Activated B cell treated with CpG ODN at 0.5 μM for 24 hours (primary cell): ENCODE data around the gene ASTL. TPM values are rescaled to one million over a fixed set of nuclear protein-coding genes. Genes with fewer than 3 reads are reported as not detected.
A peak's percentile ranks its signal among the peaks of the same experiment; 100 is the strongest.

Experiments used
- ATAC-seq: fragments of 200-7000 bp; cut with Tn5 transposase; one replicate; pipeline ENCODE4 v1.10.0; 2021; ENCODE audit warnings: low read depth, mild to moderate bottlenecking, moderate library complexity
- CTCF ChIA-PET: fragments of 350-600 bp; sonication (Branson Sonifier 250); formaldehyde crosslinking; loops from one replicate; lab custom pipeline; 2021; ENCODE audit warnings: antibody characterized with exemption; lab: Charles Lee
- POLR2A ChIA-PET: fragments of 350-600 bp; sonication (Branson Sonifier 250); formaldehyde crosslinking; loops from one replicate; lab custom pipeline; 2021; ENCODE audit warnings: antibody characterized with exemption; lab: Charles Lee
- DNase-seq: peaks from one replicate; pipeline ENCODE4 v3.0.0; 2022
- H3K27ac Mint-ChIP-seq: one replicate; pipeline ENCODE4 v1.8.0; 2020; ENCODE audit warnings: mixed read lengths
- H3K27me3 Mint-ChIP-seq: one replicate; pipeline ENCODE4 v1.8.0; 2021; ENCODE audit warnings: mixed read lengths
- H3K36me3 Mint-ChIP-seq: one replicate; pipeline ENCODE4 v1.8.0; 2021; ENCODE audit warnings: low read depth, mixed read lengths
- H3K4me1 Mint-ChIP-seq: one replicate; pipeline ENCODE4 v1.8.0; 2021; ENCODE audit warnings: mixed read lengths
- H3K4me3 Mint-ChIP-seq: one replicate; pipeline ENCODE4 v1.8.0; 2020; ENCODE audit warnings: mild to moderate bottlenecking, mixed read lengths
- H3K9me3 Mint-ChIP-seq: one replicate; pipeline ENCODE4 v1.8.0; 2020; ENCODE audit warnings: mixed read lengths
- intact Hi-C: fragments of 100-400 bp; cut with micrococcal nuclease; formaldehyde crosslinking; loops from one replicate; pipeline ENCODE4 v1.15.1; 2024
- total RNA-seq: library from RNA; stranded (reverse); gene quantifications from 2 replicates; pipeline ENCODE4 v1.2.3, GENCODE V29; 2022
- TF ChIP-seq, protein P1 (sequence below): fragments of 200-600 bp; IDR thresholded peaks from one replicate; pipeline ENCODE4 v1.8.0; 2022; ENCODE audit warnings: antibody characterized with exemption, mild to moderate bottlenecking

Gene ASTL
- total RNA-seq, 1 donor from 2014 or later: 1.6 TPM

DNA sequence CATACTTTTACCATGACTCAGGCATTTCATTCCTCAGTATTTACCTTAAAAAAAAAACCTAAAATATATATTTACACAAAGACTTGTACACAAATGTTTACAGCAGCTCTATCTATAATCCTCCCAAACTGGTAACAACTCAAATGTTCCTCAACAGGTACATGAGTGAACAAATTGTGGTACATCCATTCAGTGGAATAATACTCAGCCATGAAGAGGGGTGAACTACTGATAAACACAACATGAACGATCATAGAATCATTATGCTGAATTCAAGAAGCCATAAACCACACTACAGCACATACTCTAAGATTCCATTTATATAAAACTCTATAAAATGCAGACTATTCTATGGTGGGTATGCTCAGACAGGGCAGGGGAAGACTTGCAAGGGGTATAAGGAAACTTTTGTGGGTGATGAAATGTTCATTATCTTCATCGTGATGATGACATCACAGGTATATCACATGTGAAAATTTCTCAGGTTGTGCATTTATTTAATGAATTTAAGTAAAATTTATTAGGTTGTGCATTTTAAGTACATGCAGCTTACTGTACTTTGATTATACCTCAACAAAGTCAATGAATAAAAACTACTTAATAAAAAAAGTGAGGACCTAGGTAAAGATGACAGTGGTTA lies 31.7 kb upstream of the ASTL start:
- no peak overlapping the region for H3K27ac Mint-ChIP-seq
- DNase-seq (no peak), ATAC-seq (no peak)
- CTCF ChIA-PET: no interaction called here
- TF ChIP-seq, protein P1, sequence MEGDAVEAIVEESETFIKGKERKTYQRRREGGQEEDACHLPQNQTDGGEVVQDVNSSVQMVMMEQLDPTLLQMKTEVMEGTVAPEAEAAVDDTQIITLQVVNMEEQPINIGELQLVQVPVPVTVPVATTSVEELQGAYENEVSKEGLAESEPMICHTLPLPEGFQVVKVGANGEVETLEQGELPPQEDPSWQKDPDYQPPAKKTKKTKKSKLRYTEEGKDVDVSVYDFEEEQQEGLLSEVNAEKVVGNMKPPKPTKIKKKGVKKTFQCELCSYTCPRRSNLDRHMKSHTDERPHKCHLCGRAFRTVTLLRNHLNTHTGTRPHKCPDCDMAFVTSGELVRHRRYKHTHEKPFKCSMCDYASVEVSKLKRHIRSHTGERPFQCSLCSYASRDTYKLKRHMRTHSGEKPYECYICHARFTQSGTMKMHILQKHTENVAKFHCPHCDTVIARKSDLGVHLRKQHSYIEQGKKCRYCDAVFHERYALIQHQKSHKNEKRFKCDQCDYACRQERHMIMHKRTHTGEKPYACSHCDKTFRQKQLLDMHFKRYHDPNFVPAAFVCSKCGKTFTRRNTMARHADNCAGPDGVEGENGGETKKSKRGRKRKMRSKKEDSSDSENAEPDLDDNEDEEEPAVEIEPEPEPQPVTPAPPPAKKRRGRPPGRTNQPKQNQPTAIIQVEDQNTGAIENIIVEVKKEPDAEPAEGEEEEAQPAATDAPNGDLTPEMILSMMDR: no peak
- H3K36me3 Mint-ChIP-seq: no peaks in the 10 kb centered on the region
- POLR2A ChIA-PET: interaction anchor here (14.8 kb wide), 1 partner anchor 26 kb away, joined by 534 read pairs; the partner anchor contains the start of genes ASTL and DUSP2
- intact Hi-C loops: loop anchor here (10.0 kb wide), 2 partner anchors 145 to 175 kb away; partner anchors contain the start of gene ANKRD36C
- H3K27me3 Mint-ChIP-seq: no peaks in the 10 kb centered on the region
- no peak overlapping the region for H3K4me3 Mint-ChIP-seq
- peaks cover 32% of the 10 kb centered on the region for H3K4me1 Mint-ChIP-seq
- H3K9me3 Mint-ChIP-seq: no peaks in the 10 kb centered on the region

DNA sequence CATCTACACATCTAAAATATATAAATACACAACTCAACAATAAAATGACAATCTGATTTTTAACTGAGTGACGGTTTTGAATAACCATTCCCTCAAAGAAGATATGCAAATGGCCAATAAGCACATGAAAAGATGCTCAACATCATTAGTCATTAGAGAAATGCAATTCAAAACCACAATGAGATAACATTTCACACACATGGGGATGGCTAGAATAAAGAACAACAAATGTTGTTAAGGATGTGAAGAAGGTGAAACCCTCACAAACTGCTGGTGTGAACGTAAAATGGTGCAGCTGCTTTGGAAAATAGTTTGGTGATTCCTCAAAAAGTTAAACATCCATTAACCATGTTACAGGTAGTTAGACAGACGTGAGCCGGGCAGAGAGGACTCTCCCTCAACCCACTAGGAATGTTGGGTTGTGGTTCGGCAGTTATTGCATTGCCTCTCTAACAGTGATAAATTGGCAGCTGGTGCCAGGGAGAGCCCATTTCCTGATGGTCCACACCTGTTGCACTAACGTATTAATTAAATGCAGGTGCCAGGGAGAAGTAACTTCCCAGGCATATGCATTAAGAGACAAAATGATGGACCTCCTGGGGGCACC lies 29.2 kb upstream of the ASTL start:
- Mint-ChIP-seq H3K4me3 (no peak overlapping the region), H3K27ac (no peak overlapping the region), H3K9me3 (no peaks in the 10 kb centered on the region), H3K36me3 (no peaks in the 10 kb centered on the region), H3K4me1 (peaks cover 40% of the 10 kb centered on the region), H3K27me3 (no peaks in the 10 kb centered on the region)
- no peak for DNase-seq
- ChIA-PET CTCF (interaction anchor here (1.7 kb wide), 1 partner anchor 29 kb away, joined by 7 read pairs; the partner anchor contains the start of gene ASTL), POLR2A (interaction anchor here (1.0 to 14.8 kb wide), 2 partner anchors 24 to 66 kb away, joined by 5 to 534 read pairs; partner anchors contain the start of genes ASTL and DUSP2)
- intact Hi-C loops: no loop called here
- TF ChIP-seq, protein P1: no peak
- no peak for ATAC-seq

DNA sequence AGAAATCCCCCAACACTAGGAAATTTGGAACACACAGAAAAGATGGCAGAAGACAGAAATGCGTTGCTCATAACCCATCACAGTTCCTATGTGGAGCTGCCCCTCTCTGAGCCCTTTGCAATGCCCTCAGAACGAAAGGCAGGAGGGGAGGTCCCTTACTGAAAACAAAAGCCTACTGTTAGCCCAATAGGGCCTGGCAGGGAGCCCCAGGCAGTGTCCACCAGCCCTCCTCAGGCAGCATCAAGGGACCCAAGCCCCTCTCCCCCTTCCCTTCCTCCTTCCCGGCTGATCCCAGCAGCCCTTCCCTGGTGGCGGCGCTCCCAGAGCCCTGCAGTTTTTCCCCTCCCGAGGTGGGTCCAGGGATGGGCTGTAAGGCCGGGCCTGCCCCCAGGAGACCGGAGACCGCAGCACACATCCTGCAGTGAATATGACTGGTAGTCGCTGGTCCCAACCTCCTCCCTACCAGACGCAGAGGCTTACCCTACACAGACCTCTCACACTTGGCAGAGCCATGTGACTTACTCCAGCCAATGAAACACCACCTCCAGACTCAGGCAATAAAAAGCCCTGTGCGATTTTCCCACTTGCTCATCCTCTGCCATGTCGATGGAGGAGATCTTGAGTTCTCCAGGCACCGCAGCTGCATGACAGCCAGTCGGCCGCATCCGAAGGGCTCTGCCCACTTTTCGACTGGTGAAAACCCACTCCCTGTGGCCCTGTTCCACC lies 26.3 kb upstream of the ASTL start:
- POLR2A ChIA-PET: interaction anchor here (1.6 to 14.8 kb wide), 3 partner anchors 10 to 44 kb away, joined by 9 to 534 read pairs (median 17); partner anchors contain the start of genes ASTL, DUSP2 and STARD7
- Mint-ChIP-seq H3K9me3 (no peaks in the 10 kb centered on the region), H3K27me3 (no peaks in the 10 kb centered on the region), H3K4me3 (peak overlapping the region; percentile 65), H3K27ac (peak overlapping the region; percentile 95), H3K36me3 (no peaks in the 10 kb centered on the region), H3K4me1 (peaks cover 55% of the 10 kb centered on the region)
- peak; percentile 43 for DNase-seq
- ATAC-seq: peak; percentile 73
- intact Hi-C loops: loop anchor here (1.0 kb wide), 2 partner anchors 10 to 18 kb away; no protein-coding TSS in a partner anchor
- TF ChIP-seq, protein P1: no peak
- CTCF ChIA-PET: interaction anchor here (1.0 to 2.7 kb wide), 5 partner anchors 10 to 69 kb away, joined by 3 to 22 read pairs (median 13); partner anchors contain the start of genes ASTL and DUSP2

DNA sequence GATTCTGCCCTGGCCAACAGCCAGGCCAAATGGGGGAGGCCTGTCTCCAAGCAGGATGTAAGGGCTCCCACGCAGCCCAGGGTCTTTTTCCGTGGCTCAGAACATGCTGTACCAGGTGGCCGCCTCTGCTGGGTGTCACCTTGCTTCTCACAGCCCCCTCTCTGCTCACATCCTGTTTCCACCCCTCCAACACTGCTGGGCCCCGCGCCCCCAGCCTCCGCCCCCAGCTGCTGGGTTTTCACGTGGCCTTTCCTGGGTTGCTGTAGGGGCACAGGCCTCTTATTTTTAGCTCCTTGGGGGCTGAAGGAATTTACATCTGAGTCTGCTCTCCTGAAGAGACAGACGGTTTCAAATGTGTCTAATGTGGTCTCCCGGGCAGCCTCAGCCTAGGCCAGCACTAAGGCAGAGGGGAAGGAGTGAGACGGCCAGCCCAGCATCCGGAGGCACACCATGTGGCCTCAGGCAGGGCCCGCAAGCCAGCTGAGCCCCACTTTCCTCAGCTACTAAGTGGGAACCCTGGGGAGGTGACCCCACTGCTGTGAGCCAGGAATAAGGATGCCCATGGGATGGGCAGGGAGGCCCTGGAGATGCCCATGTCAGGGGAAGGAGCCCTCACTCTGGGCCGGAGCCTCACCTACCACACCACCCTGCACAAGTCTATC lies 25.6 kb upstream of the ASTL start:
- peaks cover 59% of the 10 kb centered on the region for H3K4me1 Mint-ChIP-seq
- POLR2A ChIA-PET: interaction anchor here (1.6 to 14.8 kb wide), 3 partner anchors 10 to 44 kb away, joined by 9 to 534 read pairs (median 17); partner anchors contain the start of genes ASTL, DUSP2 and STARD7
- H3K27me3 Mint-ChIP-seq: no peaks in the 10 kb centered on the region

More for the DNA sequence above, 25.6 kb upstream of the ASTL start:
- CTCF ChIA-PET: interaction anchor here (0.8 to 2.7 kb wide), 6 partner anchors 10 to 70 kb away, joined by 3 to 22 read pairs (median 9); partner anchors contain the start of genes ASTL and DUSP2
- no peaks in the 10 kb centered on the region for H3K9me3 Mint-ChIP-seq
- intact Hi-C loops: loop anchor here (1.0 kb wide), 2 partner anchors 10 to 18 kb away; no protein-coding TSS in a partner anchor
- no peaks in the 10 kb centered on the region for H3K36me3 Mint-ChIP-seq
- ATAC-seq: peak; percentile 65
- TF ChIP-seq, protein P1: no peak
- peak; percentile 60 for DNase-seq
- peak overlapping the region; percentile 95 for H3K27ac Mint-ChIP-seq
- peak overlapping the region; percentile 65 for H3K4me3 Mint-ChIP-seq
